Neural progenitor cell (in vitro differentiated cells): ENCODE data around the gene TRIM66.

Source experiments
- CTCF ChIP-seq: fragments of 200-600 bp; sonication (generic); IDR thresholded peaks from 2 replicates; pipeline ENCODE4 v1.5.1; 2017; ENCODE audit warnings: antibody characterized with exemption, mild to moderate bottlenecking
- EZH2phosphoT487 ChIP-seq: fragments of 200-600 bp; sonication (generic); IDR thresholded peaks from 2 replicates; pipeline ENCODE4 v1.6.1; 2017; ENCODE audit warnings: antibody characterized with exemption

DNA sequence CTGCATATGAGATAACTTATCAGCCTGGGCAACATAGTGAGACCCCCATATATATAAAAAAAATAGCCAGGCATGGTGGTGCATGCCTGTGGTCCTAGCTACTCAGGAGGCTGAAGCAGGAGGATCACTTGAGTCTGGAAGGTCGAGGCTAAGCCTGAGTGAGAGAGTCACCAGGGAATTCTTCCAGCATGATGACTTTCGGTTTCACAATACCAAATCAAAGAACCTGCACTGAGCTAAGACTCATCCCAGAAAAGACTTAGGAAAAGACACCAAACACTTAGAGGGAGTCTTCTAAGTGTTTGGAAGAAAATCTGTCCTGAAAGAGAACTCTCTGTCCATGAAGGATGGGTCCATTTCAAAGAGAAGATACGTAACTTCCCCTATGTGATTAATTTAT, 101.2 kb downstream of the TRIM66 start:
- no peak for TF ChIP-seq EZH2phosphoT487
- no peak for TF ChIP-seq CTCF
